T-helper 2 cell (primary cell): ENCODE measurements around the gene COMMD2.

Experiments used
- DNase-seq, 5 experiments: peaks; one replicate each; pipeline versions ENCODE4 v3.0.0 to v3.0.0-alpha.2; 2012 to 2022

The COMMD2 gene

GRCh38 chr3:149763565-149764195 lies 11.4 kb upstream of the COMMD2 start:
- DNase-seq, result no peak

- DNase-seq, result no peak
Observed at GRCh38 chr3:149753717-149754116, 1.4 kb upstream of the COMMD2 start.

- DNase-seq, result no peak
Observed at GRCh38 chr3:149752788-149753136, 473 bp upstream of the COMMD2 start.

- no peak for DNase-seq
Observed at GRCh38 chr3:149751551-149751950, 738 bp downstream of the COMMD2 start.

- DNase-seq, result no peak
Observed at GRCh38 chr3:149744606-149745005, 7.7 kb downstream of the COMMD2 start.

- DNase-seq, result no peak
Observed at GRCh38 chr3:149744151-149744550, 8.1 kb downstream of the COMMD2 start.

- no peak for DNase-seq
Observed at GRCh38 chr3:149739396-149739795, 12.9 kb downstream of the COMMD2 start.

GRCh38 chr3:149738876-149739275 lies 13.4 kb downstream of the COMMD2 start:
- DNase-seq, result peak in 1 of 5 experiments; percentile 67

- DNase-seq, result no peak
Observed at GRCh38 chr3:149736953-149737205, 15.4 kb downstream of the COMMD2 start.

GRCh38 chr3:149736175-149736952 lies 15.9 kb downstream of the COMMD2 start:
- DNase-seq, result no peak

GRCh38 chr3:149732234-149732633 lies 20.1 kb downstream of the COMMD2 start:
- DNase-seq, result no peak

- no peak for DNase-seq
Observed at GRCh38 chr3:149727656-149728055, 24.6 kb downstream of the COMMD2 start.

- DNase-seq, result peak in 1 of 5 experiments; percentile 93
Observed at GRCh38 chr3:149726716-149727407, 25.4 kb downstream of the COMMD2 start.

GRCh38 chr3:149723781-149724180 lies 28.5 kb downstream of the COMMD2 start:
- peak in 1 of 5 experiments; percentile 35 for DNase-seq

- no peak for DNase-seq
Observed at GRCh38 chr3:149720918-149721317, 31.4 kb downstream of the COMMD2 start.

- peak in 1 of 5 experiments; percentile 77 for DNase-seq
Observed at GRCh38 chr3:149717391-149718056, 34.8 kb downstream of the COMMD2 start.

- no peak for DNase-seq
Observed at GRCh38 chr3:149716984-149717383, 35.3 kb downstream of the COMMD2 start.

- DNase-seq, result no peak
Observed at GRCh38 chr3:149715247-149715646, 37.0 kb downstream of the COMMD2 start.

- DNase-seq, result no peak
Observed at GRCh38 chr3:149713730-149714654, 38.3 kb downstream of the COMMD2 start.

- DNase-seq, result no peak
Observed at GRCh38 chr3:149706905-149707304, 45.4 kb downstream of the COMMD2 start.

GRCh38 chr3:149705416-149705815 lies 46.9 kb downstream of the COMMD2 start:
- no peak for DNase-seq

GRCh38 chr3:149703466-149703865 lies 48.8 kb downstream of the COMMD2 start:
- no peak for DNase-seq
